ENCODE measurements around the gene SHANK1.

The SHANK1 gene

DNA sequence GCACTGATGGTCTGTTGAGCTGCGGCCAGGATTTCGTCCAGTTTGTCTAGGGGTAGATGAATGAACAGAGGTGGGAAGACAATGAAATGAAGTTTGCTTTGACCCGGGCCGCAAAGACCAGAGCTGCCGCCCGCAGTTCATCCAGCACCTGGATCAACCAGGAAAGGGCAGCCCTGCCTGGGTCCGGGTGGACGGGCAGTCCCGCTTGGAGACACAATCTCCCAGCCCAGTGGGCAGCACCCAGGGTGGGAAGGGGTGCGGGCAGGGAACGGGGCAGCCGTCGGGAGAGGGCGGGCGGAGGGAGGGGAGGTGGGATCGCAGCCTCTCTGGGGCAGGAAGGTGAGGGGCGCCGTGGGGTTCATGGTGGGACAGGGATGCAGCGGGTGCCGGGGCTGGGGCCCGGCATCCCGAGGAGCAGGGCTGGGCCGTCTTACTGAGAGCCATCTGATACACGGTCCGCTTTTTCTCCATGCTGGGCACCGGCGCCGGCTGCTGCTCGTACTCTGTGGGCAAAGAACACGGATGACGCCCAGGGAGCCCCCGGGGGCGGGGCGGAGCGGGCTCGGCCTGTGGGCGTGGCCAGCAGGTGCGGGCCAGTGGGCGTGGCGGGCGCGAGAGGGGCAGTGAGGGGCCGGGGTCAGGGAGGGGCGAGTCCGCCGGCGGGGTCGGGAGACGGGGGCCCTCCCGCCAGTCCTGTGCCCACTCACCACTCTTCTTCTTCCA, 33.1 kb downstream of the SHANK1 start:
- TF ChIP-seq, protein P1, sequence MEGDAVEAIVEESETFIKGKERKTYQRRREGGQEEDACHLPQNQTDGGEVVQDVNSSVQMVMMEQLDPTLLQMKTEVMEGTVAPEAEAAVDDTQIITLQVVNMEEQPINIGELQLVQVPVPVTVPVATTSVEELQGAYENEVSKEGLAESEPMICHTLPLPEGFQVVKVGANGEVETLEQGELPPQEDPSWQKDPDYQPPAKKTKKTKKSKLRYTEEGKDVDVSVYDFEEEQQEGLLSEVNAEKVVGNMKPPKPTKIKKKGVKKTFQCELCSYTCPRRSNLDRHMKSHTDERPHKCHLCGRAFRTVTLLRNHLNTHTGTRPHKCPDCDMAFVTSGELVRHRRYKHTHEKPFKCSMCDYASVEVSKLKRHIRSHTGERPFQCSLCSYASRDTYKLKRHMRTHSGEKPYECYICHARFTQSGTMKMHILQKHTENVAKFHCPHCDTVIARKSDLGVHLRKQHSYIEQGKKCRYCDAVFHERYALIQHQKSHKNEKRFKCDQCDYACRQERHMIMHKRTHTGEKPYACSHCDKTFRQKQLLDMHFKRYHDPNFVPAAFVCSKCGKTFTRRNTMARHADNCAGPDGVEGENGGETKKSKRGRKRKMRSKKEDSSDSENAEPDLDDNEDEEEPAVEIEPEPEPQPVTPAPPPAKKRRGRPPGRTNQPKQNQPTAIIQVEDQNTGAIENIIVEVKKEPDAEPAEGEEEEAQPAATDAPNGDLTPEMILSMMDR (IDR thresholded peaks at IDR 0.05; ENCODE audit: low read depth, low read length): no peak
- Histone ChIP-seq H3K36me3 (peaks cover 24% of the 10 kb centered on the region), H3K9me3 (no peaks in the 10 kb centered on the region), H3K27me3 (no peaks in the 10 kb centered on the region), H3K4me1 (no peaks in the 10 kb centered on the region), H3K4me3 (ENCODE audit: low read depth, low read length) (no peak overlapping the region)
- no peak for DNase-seq

GRCh38 chr19:50679177-50680125, 40.2 kb downstream of the SHANK1 start:
- H3K36me3 ChIP-seq: peaks cover 22% of the 10 kb centered on the region
- H3K4me1 ChIP-seq: no peaks in the 10 kb centered on the region
- TF ChIP-seq, protein P1 (IDR thresholded peaks at IDR 0.05; ENCODE audit: low read depth, low read length): no peak
- DNase-seq: peak; percentile 59
- no peak overlapping the region for H3K4me3 ChIP-seq (ENCODE audit: low read depth, low read length)
- no peaks in the 10 kb centered on the region for H3K27me3 ChIP-seq
- no peaks in the 10 kb centered on the region for H3K9me3 ChIP-seq

- Histone ChIP-seq H3K27me3 (no peaks in the 10 kb centered on the region), H3K4me1 (no peaks in the 10 kb centered on the region), H3K4me3 (ENCODE audit: low read depth, low read length) (no peak overlapping the region), H3K36me3 (peaks cover 22% of the 10 kb centered on the region), H3K9me3 (no peaks in the 10 kb centered on the region)
- TF ChIP-seq, protein P1 (IDR thresholded peaks at IDR 0.05; ENCODE audit: low read depth, low read length): no peak
- DNase-seq: no peak
These were observed 41.3 kb downstream of the SHANK1 start for GRCh38 chr19:50678323-50678722.

DNA sequence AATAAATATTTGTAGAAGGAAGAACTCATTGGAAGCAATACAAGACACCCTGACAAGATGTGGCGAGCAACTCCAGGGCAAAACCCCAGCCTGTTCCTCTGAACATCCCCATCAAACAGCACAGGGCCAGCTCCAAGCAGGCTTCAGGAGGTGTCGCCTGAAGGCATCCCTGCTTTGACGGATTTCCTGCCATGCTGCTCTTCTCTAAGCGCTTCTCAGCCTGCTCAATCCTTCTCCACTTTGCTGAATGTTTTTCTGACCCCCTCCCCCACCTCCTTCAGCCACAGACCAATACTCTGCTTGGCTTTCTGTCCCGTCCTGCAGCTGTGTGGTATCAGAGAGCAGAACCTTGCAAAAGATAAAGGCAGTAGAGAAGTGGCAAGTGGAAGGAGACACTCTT, 42.0 kb downstream of the SHANK1 start:
- Histone ChIP-seq H3K4me3 (ENCODE audit: low read depth, low read length) (no peak overlapping the region), H3K9me3 (no peaks in the 10 kb centered on the region), H3K4me1 (no peaks in the 10 kb centered on the region), H3K27me3 (no peaks in the 10 kb centered on the region), H3K36me3 (peaks cover 22% of the 10 kb centered on the region)
- TF ChIP-seq, protein P1 (IDR thresholded peaks at IDR 0.05; ENCODE audit: low read depth, low read length): no peak
- no peak for DNase-seq

GRCh38 chr19:50676625-50677197, 42.9 kb downstream of the SHANK1 start:
- H3K4me3 ChIP-seq (ENCODE audit: low read depth, low read length): no peak overlapping the region
- DNase-seq: no peak
- no peaks in the 10 kb centered on the region for H3K4me1 ChIP-seq
- TF ChIP-seq, protein P1 (IDR thresholded peaks at IDR 0.05; ENCODE audit: low read depth, low read length): no peak
- no peaks in the 10 kb centered on the region for H3K9me3 ChIP-seq
- no peaks in the 10 kb centered on the region for H3K27me3 ChIP-seq
- peaks cover 22% of the 10 kb centered on the region for H3K36me3 ChIP-seq

Measured in BE2C (cell line).